ENCODE results near the gene SEMA3G.

SEMA3G gene

DNA sequence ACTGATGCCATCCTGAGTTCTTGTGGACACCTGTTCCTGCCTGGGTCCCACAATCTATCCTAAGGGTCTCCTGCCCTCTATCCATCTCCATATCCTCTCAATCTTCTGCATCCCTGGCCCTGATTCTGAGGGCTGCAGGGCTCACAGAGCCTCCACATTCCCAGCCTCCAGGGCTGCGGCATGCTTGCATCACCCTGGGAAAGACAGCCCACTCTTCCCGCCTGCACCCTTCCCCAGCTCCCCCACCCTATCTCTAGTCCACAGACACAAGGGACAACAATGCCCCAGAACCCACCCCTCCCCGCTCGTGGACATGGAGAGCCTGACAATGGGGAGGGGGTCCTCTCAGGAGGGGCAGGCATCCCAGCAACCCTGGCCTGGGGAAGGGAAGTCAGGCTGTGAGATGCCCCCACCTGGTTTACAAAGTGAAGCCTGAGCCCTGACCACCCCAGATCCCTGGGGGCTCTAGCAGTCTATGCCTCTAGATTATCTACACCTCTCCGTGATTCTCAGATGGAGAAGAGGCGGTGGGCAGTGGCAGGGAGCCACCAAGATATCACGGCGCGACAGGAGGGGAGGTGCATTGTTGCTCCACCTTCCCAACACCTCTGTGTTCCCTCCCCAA, 10.3 kb downstream of the SEMA3G start:
- H3K27ac ChIP-seq, result no peak overlapping the region
- no peak for TF ChIP-seq ZFX (IDR thresholded peaks at IDR 0.05)
- TF ChIP-seq, protein P1, sequence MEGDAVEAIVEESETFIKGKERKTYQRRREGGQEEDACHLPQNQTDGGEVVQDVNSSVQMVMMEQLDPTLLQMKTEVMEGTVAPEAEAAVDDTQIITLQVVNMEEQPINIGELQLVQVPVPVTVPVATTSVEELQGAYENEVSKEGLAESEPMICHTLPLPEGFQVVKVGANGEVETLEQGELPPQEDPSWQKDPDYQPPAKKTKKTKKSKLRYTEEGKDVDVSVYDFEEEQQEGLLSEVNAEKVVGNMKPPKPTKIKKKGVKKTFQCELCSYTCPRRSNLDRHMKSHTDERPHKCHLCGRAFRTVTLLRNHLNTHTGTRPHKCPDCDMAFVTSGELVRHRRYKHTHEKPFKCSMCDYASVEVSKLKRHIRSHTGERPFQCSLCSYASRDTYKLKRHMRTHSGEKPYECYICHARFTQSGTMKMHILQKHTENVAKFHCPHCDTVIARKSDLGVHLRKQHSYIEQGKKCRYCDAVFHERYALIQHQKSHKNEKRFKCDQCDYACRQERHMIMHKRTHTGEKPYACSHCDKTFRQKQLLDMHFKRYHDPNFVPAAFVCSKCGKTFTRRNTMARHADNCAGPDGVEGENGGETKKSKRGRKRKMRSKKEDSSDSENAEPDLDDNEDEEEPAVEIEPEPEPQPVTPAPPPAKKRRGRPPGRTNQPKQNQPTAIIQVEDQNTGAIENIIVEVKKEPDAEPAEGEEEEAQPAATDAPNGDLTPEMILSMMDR (conservative IDR thresholded peaks at IDR 0.05), result no peak

DNA sequence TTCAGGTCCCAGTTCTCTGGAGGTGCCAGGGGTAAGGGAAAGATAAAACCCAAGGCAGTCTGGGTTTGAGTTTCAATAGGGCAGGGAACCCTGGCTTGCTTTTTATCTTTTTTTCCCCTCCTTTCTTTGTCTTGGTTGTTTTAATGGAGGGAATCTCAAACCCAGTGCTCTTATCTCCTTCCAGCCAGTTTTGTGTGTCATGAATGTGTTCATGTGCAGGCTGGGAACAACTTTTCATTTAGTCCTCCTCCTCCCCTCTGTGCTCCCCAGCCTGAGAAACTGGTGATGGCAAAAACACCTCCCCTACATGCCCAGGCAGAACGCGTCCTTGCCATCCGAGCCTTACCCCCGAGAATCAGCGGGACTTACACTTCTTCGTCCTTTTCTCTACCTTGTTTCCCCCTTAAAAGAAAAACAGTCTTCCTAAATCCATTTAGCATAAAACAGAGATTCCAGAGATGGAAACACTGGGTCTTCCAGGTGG, 10.9 kb downstream of the SEMA3G start:
- H3K27ac ChIP-seq, result no peak overlapping the region
- TF ChIP-seq, protein P1 (conservative IDR thresholded peaks at IDR 0.05), result no peak
- no peak for TF ChIP-seq ZFX (IDR thresholded peaks at IDR 0.05)

- H3K27ac ChIP-seq, result no peak overlapping the region
- TF ChIP-seq, protein P1 (conservative IDR thresholded peaks at IDR 0.05), result no peak
- TF ChIP-seq ZFX (IDR thresholded peaks at IDR 0.05), result no peak
Observed at GRCh38 chr3:52433328-52433995, 11.4 kb downstream of the SEMA3G start.

GRCh38 chr3:52432691-52433141, 12.2 kb downstream of the SEMA3G start:
- no peak for TF ChIP-seq ZFX (IDR thresholded peaks at IDR 0.05)
- TF ChIP-seq, protein P1 (conservative IDR thresholded peaks at IDR 0.05), result no peak
- H3K27ac ChIP-seq, result no peak overlapping the region

- TF ChIP-seq, protein P1 (conservative IDR thresholded peaks at IDR 0.05), result no peak
- no peak for TF ChIP-seq ZFX (IDR thresholded peaks at IDR 0.05)
- no peak overlapping the region for H3K27ac ChIP-seq
Observed at GRCh38 chr3:52432225-52432624, 12.7 kb downstream of the SEMA3G start.

DNA sequence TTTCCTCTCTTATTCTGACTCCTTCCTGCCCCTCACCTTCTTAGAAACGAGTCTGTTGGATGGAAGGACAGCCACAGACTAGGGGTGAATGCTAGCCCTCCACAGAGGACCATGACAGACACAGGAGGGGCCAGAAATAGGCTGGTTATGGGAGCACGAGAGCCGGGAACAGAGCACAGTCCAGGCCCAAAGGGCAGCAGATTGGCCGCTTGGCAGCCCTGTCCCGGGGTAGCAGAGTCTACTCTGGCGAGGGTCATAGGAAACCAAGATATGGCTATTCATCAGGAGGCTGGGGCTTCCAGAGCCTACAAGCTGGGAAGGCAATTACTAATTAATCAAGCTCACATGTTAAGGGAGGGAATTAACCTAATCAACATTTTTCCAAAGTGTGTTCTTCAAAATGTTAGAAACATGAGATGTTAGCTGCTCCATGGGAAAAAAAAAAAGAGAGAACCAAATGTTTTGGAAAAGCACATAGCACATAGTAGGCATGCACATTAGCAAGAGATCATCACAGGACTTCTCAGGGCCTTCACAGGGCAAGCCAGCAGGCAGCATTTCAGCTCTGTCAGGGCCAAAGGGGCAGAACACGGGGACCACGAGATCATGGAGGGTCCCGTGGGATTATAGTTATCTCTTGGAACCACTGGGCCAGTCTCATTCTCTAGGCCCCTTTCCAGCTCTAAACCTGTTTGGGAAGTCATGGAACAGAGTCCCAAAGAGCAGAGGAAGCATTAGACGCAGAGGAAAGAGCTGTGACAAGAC, 13.3 kb downstream of the SEMA3G start:
- no peak for TF ChIP-seq ZFX (IDR thresholded peaks at IDR 0.05)
- TF ChIP-seq, protein P1 (conservative IDR thresholded peaks at IDR 0.05), result no peak
- H3K27ac ChIP-seq, result no peak overlapping the region

DNA sequence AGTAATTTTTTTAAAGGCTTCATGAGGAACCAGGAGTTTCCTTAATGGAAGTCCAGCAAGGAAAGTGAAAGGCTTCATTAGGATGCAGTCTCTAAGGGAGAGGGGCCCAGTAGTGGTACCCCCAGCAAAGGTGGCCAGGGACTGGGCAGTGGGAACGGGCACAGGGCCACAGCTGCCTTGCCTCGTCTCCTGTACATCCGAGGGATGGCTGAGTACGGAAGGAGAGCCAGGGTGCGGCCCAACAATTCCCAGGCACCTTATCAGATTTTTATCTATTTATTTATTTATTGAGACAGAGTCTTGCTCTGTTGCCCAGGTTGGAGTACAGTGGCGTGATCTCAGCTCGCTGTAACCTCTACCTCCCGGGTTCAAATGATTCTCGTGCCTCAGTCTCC, 14.5 kb downstream of the SEMA3G start:
- H3K27ac ChIP-seq, result no peak overlapping the region
- TF ChIP-seq, protein P1 (conservative IDR thresholded peaks at IDR 0.05), result no peak
- no peak for TF ChIP-seq ZFX (IDR thresholded peaks at IDR 0.05)

Data from C4-2B (cell line).